Measurements from ENCODE around the gene CUL7. TPM values are rescaled to one million over a fixed set of nuclear protein-coding genes. Genes with fewer than 3 reads are reported as not detected.

The CUL7 gene
- total and polyA plus RNA-seq, 9 of the 15 experiments (the other 6 are each of a cell fraction or from before 2014, with no cell fraction given) = 0.44 to 20.1 (median 8.6) TPM

DNA sequence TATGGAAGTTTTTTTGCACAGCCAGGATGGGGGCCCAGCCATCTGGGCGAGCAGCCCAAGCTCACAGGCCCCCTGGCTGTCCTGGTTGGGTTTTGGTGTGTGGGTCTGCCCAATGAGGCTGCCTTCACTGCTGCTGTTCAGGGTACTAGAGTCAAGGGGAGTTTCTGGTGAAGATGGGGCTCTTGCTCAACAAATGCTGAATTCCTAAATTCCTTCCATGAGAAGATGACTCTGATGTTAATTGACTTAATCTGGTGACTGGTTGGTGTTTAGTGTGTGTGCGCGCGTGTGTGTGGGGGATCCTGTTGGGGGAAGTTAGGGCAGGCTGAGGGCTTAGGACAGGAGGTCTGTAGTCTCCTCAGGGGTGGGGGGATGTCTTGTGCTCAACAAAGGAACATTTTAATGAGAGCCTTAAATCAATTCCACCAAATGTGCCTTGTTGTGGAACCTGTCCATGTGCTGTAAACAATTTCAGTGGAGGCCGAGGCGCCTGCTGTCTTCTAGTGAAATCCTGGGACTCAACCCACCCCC lies 24.4 kb upstream of the CUL7 start:
- no peaks in the 10 kb centered on the region for H3K9me3 ChIP-seq (replicated peaks; ENCODE audit: control insufficient read depth, insufficient read depth, low read depth, low read length)
- H2AFZ ChIP-seq (ENCODE audit: low read depth, low read length) = no peak overlapping the region
- H3K27me3 ChIP-seq (ENCODE audit: control insufficient read depth in 2 of 2, insufficient read depth in 2 of 2, low read length in 2 of 2) = peaks cover 2 to 11% of the 10 kb centered on the region in 2 experiments; a peak in 3 of 5 replicates
- CTCF ChIA-PET (ENCODE audit: low intra/inter-chr PET ratio) = no interaction called here
- POLR2A ChIA-PET = interaction anchor here (0.8 to 1.1 kb wide), 3 partner anchors 19 to 95 kb away, joined by 3 read pairs; partner anchors contain the start of genes KLC4 and MRPL2
- H3K9ac ChIP-seq (ENCODE audit: insufficient read depth in 1 of 2, low read depth in 2 of 2, low read length in 2 of 2) = peak overlapping the region in 1 of 2 experiments; percentile 39; a peak in 1 of 4 replicates
- no peaks in the 10 kb centered on the region for H3K79me2 ChIP-seq (ENCODE audit: control insufficient read depth, insufficient read depth, low read length)
- no peak overlapping the region for H3K4me2 ChIP-seq (ENCODE audit: insufficient read depth, low read length)
- intact Hi-C loops (cut with micrococcal nuclease) (no loop called here), in situ Hi-C loops (cut with MboI) (no loop called here)
- DNase-seq (ENCODE audit: extremely low read depth in 1 of 4, low spot score in 3 of 4) = no peak
- no peaks in the 10 kb centered on the region for H3K36me3 ChIP-seq (ENCODE audit: control insufficient read depth, insufficient read depth, low read length)
- TF ChIP-seq ZBTB7A (IDR thresholded peaks at IDR 0.05; ENCODE audit: borderline replicate concordance, control insufficient read depth, low read depth, low read length) = no peak
- no peak for TF ChIP-seq ZNF436 (CRISPR knock-in tag; IDR thresholded peaks at IDR 0.05)
- no peak for TF ChIP-seq RFX1 (IDR thresholded peaks at IDR 0.05)
- no peak for TF ChIP-seq POU5F1 (IDR thresholded peaks at IDR 0.05; ENCODE audit: borderline replicate concordance, low read depth, low read length, partially characterized antibody)
- TF ChIP-seq CCNT2 (IDR thresholded peaks at IDR 0.05; ENCODE audit: borderline replicate concordance, extremely low read depth, insufficient read length, low read depth, low read length) = no peak
- TF ChIP-seq ZNF282 (CRISPR knock-in tag; IDR thresholded peaks at IDR 0.05) = no peak
- no peak for TF ChIP-seq GATAD2B (IDR thresholded peaks at IDR 0.05; ENCODE audit: borderline replicate concordance)
- no peak for TF ChIP-seq ASH1L (IDR thresholded peaks at IDR 0.05; ENCODE audit: borderline replicate concordance, low read depth, partially characterized antibody)
- no peak for TF ChIP-seq NR2C2 (CRISPR knock-in tag; IDR thresholded peaks at IDR 0.05)
- no peak for TF ChIP-seq NR2C2 (tag; IDR thresholded peaks at IDR 0.05)
- H3K4me1 ChIP-seq (replicated peaks in 1 of 2; ENCODE audit: control insufficient read depth in 2 of 2, insufficient read depth in 2 of 2, low read length in 2 of 2) = peaks cover 2 to 20% of the 10 kb centered on the region in 2 experiments; a peak in 4 of 5 replicates
- no peak for FAIRE-seq
- no TSS peak for BruUV-seq (replicated peaks)
- H3K9me1 ChIP-seq (ENCODE audit: control insufficient read depth, insufficient read depth, low read length) = no peaks in the 10 kb centered on the region
- H3K27ac ChIP-seq (ENCODE audit: extremely low read depth, low read depth, low read length) = no peak overlapping the region
- WGBS (ENCODE audit: insufficient coverage, low coverage, missing lambda C conversion rate) = 71% methylated on average over 6 of the region's 6 CpGs
- 0 out of 2 replicates have a peak, but pooled peaks cover 2% of the 10 kb centered on the region for H4K20me1 ChIP-seq (replicated peaks; ENCODE audit: control insufficient read depth, insufficient read depth, low read length)
- no peak overlapping the region for H3K4me3 ChIP-seq
- no peak for ATAC-seq
